Stimulated activated CD4-positive, alpha-beta T cell treated with anti-CD3 and anti-CD28 coated beads, Interleukin-4, amount 100 ng/mL, for 24 hours (primary cell): ENCODE results near the gene TNRC6C.

Source experiments
- DNase-seq: peaks from one replicate; pipeline ENCODE4 v3.0.0-alpha.2; 2020

Gene TNRC6C

GRCh38 chr17:78019976-78020716 lies 61.6 kb downstream of the TNRC6C start:
- DNase-seq = no peak

- no peak for DNase-seq
Observed at GRCh38 chr17:78020717-78021108, 62.2 kb downstream of the TNRC6C start.

GRCh38 chr17:78022425-78022824 lies 63.9 kb downstream of the TNRC6C start:
- no peak for DNase-seq

DNA sequence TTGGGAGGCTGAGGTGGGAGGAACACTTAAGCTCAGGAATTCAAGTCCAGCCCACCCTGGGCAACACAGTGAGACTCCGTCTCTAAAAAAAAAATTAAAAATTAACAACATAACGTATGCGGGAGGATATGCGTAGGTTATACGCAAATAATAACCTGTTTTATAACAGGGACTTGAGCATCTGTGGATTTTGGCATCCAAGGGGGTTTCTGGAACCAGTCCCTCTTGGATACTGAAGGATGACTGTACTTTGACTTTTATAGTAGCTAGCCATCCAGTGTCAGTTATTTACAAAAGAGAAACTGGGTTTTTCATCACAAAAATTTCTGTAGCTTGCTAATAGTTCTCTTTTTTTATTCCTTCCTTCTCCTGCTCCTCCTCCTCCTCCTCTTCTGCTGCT lies 64.5 kb downstream of the TNRC6C start:
- no peak for DNase-seq

DNA sequence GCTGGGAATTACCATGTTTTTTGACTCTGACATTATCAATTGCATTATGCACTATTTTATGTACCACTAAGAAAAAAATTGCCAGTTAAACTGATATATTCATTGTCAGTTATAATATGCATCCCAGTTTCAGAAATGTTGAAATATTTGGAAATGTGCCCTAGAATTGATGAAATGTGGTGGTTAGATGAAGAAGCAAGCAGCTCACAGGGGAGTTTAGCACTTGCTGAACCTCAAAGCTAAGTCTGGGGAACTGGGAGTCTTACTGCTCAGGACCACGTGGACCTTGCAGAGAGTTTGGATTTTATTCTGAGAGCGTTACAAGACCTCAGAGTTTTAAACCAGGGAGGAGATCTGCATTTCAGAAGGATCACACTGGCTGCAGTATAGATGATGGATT lies 67.9 kb downstream of the TNRC6C start:
- no peak for DNase-seq

DNA sequence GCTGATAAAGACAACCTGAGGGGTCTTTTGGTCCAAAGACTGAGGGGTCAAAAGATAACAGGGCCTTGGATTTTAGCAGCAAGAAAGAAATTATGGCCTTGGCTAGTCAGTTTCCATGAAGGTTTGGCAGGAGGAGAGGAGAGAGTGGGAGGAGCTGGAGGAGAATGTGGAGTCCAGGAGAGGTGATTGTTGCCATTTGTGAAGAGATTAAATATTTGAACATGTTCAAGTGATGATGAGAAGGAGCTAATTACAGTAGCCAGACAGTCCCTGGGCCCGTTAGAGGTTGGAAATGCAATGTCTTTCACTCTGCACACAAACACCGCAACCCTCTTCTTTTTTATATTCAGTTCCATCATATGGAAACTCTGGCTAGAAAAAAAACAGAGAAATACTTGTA lies 68.6 kb downstream of the TNRC6C start:
- DNase-seq = no peak

- DNase-seq = no peak
Observed at GRCh38 chr17:78029697-78030096, 71.2 kb downstream of the TNRC6C start.

GRCh38 chr17:78031435-78031834 lies 72.9 kb downstream of the TNRC6C start:
- DNase-seq = no peak

DNA sequence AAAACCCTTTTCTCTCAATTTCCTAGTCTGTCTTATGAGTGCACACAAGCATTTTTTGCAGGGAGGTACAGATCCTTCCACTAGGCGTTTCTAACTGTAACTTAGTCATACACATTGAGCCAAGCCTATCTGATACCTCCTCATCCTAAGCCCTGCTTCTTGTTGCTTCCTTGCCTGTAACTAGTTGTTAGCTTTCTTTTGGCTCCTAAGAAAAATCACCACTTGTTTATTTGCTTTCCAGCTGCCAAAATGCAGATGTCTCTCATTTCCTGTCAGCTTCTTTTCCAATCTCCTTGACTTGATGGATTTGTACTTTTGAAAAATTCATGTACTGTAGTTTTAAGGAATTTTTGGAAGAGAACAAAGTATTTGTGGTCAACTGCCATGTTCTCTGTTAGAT lies 73.7 kb downstream of the TNRC6C start:
- no peak for DNase-seq

DNA sequence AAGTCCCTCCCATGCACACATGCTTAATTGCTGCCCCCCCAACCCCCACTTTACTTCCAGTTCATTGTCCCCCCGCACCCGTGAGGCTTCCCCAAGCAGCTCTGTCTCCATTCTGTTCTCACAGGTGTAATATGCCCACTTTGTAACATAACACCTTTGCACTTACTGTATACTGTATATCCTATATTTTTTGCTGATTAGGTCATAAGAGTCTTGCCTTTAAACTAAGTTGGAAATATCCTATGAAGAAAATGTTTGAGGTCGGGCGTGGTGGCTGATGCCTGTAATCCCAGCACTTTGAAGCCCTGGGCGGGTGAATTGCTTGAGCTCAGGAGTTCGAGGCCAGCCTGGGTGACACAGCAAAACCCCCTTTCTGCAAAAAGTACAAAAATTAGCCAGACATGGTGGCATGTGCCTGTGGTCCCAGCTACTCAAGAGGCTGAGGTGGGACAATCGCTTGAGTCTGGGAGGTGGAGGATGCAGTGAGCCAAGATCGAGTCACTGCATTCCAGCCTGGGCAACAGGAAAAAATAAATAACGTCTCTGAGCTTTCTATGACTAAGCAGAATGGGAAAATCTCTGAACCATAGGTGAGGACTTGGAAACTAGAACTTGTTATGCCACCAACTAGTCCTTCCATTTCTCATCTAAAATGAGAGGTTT lies 76.1 kb downstream of the TNRC6C start:
- no peak for DNase-seq

GRCh38 chr17:78037280-78037679 lies 78.8 kb downstream of the TNRC6C start:
- DNase-seq = no peak

DNA sequence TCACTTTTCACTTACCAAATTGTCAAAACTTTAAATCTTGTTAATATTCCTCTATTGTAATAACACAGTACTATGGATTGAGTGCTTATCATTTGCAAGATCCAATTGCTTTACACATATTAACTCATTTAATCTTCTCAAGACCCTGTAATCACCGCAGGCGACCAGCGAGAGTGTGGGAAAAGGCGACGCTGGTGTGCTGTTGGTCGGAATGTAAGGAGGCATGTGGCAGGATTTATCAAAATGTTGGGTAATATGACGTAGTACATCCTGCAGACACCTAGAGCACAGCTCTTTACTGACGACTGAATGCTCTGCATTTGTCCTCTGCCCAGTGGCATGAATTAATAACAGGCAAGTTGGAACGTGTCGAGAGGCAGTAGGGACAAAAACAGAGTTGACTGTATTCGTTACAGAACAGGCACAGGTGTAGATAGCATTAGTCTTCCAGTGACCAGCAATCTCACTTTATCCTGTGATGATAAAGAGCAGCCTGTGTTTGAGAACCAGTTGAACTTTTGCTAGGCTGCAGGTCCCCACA lies 80.3 kb downstream of the TNRC6C start:
- no peak for DNase-seq

- no peak for DNase-seq
Observed at GRCh38 chr17:78039581-78039980, 81.1 kb downstream of the TNRC6C start.

DNA sequence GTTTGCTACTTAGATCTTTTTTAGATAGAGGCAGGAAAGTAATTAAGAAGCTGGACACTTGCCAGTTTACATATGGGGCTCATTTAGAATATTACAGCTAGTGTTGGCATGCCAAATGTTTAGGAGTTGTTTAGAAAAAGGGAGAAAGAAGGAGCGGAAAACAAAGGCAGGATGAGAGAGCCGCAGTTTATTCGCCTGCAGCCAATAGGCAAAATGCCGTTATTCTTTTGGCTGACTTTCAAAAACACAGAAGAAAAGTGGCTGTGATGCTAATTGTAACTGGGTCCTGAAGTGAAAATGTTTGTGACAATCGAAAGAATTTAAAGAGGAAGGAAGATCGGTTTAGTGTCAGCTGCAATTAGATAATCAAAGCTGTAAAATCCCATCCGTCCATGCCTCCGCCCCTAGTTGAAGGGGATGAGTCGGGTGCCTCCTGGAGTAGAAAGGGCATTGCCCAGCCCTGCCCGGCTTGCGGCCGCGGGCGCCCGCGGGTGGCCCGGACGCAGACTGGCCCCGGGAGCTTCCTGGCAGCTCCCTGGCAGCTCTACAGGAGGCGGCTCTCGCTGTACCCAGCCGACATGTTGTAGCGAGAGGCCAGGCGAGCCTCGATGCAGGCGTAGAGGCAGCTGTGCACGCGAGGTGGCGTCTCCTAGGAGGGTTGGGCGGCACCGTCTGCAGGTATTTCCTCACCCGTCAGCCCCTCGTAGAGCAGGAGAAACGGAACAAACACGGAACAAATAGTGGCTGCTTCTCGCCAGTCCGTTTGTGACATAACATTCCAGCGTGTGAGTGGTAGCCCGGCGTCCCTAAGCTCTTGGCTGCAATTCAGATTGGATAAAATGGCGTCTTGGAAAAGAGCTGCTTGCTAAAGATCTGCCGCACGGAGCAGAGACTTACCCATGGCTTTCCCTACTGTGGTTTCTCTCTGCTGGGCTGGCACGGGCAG lies 82.2 kb downstream of the TNRC6C start:
- peak; percentile 27 for DNase-seq

- DNase-seq = no peak
Observed at GRCh38 chr17:78041386-78042179, 83.1 kb downstream of the TNRC6C start.

- no peak for DNase-seq
Observed at GRCh38 chr17:78042542-78042941, 84.0 kb downstream of the TNRC6C start.

DNA sequence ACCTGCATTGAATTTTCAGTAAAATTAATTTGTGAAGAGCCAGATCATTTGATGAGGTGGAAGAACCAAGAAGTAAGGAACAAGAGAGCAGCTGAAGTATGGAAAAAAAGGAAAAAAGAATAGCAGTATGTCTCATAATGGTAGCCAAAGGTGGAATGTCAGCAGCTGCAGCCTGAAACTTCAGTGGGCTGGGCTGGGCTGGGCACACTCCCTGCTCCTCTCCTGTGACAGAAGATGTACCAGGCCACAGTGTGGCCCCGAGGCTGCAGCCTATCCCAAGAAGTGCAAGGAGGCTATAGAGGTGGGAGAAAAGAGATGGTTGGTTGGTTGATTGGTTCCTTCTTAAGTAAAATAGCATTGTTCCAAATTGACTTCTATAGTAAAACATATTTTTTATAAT lies 84.5 kb downstream of the TNRC6C start:
- no peak for DNase-seq

DNA sequence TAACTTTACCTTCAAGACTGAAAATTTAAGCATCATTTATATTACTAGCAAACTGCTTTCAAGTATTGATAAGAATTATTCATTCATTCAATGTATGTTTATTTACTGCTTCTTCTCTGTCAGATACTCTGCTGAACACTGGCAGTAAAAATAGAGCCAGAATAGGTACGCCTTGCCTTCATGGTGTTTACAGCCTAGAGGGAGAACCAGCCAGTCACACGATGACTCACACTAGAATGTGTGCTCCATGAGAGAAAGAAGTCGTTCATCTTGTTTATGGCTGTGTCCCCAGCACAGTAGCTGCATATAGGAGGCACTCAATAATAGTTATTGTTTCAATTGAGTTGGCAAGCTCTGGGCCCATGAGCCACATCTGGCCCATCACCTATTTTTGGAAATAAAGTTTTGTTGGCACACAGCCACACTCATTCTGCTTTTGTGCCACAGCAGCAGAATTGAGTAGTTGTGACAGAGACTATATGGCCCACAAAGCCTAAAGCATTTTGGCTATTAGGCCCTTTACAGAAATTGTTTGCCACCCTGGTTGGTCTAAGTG lies 85.9 kb downstream of the TNRC6C start:
- DNase-seq = no peak

GRCh38 chr17:78045316-78045715 lies 86.8 kb downstream of the TNRC6C start:
- DNase-seq = no peak

- no peak for DNase-seq
Observed at GRCh38 chr17:78046923-78047322, 88.4 kb downstream of the TNRC6C start.

DNA sequence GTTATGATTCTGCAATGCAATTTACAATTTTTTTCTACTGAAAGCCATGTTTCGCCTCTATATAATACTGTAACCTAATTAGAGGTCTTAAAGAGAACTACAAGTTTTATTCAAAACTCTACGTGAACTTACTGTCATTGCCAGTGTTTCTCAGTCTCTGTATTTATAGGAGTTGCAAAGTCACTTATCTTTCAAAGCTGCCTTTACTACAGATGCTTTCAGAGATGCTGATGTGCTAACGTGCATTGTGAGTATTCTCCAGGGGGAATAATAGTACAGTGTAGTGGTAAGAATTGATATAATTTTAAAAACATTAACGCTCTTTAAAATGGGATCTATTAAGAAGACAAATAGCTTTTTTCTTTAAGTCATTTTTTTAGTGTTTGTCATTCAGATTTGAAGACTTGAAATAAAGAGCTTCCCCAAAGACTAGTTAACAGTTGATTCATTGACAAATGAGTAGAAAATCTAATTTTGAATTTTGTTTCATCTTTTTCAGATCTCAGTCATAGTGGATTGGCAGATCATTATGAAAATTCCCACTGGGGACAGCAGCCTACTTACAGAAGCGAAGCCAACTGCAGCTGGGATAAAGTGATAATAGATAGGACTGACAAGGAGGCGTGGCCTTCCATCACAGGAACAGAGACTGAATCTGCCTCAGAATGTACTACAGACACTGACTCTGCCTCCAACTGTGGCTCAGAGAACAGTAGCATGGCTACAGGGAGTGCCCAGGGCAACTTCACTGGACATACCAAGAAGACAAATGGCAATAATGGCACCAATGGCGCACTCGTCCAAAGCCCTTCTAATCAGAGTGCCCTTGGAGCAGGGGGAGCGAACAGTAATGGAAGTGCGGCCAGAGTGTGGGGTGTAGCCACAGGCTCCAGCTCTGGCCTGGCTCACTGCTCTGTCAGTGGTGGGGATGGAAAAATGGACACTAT lies 90.1 kb downstream of the TNRC6C start:
- DNase-seq = no peak
